HAP-1 (cell line): ENCODE results near the gene YIPF2.
"Not testable (repeated sequence)": the region's sequence is repeated elsewhere in the genome, so short reads cannot be mapped to it uniquely, and the experiment has no call there.

Source experiments
- DNase-seq, 2 experiments: peaks; one replicate each; pipeline ENCODE4 v3.0.0-alpha.2; 2016 to 2020; ENCODE audit warnings: low spot score in 2 of 2
- H3K27me3 ChIP-seq: fragments of 250-450 bp; sonication (Bioruptor Pico); 2 replicates; pipeline ENCODE4 v1.5.1; 2020; ENCODE audit warnings: low read depth, mild to moderate bottlenecking, moderate library complexity
- H3K36me3 ChIP-seq: fragments of 250-450 bp; sonication (Bioruptor Pico); replicated peaks from 2 replicates; pipeline ENCODE4 v1.5.1; 2020; ENCODE audit warnings: mild to moderate bottlenecking
- H3K4me1 ChIP-seq: fragments of 250-450 bp; sonication (Bioruptor Pico); 2 replicates; pipeline ENCODE4 v1.5.1; 2020; ENCODE audit warnings: mild to moderate bottlenecking
- H3K4me3 ChIP-seq: fragments of 250-450 bp; sonication (Bioruptor Pico); 2 replicates; pipeline ENCODE4 v1.5.1; 2020; ENCODE audit warnings: mild to moderate bottlenecking, moderate library complexity
- H3K9me3 ChIP-seq: fragments of 250-450 bp; sonication (Bioruptor Pico); 2 replicates; pipeline ENCODE4 v1.5.1; 2020; ENCODE audit warnings: mild to moderate bottlenecking, moderate library complexity
- in situ Hi-C: fragments of 300-500 bp; cut with MboI; formaldehyde crosslinking; loops from 3 replicates; pipeline ENCODE4 v1.14.3; 2020; ENCODE audit warnings: low sequenced_read_pairs, inconsistent platforms, mixed read lengths

YIPF2 gene

DNA sequence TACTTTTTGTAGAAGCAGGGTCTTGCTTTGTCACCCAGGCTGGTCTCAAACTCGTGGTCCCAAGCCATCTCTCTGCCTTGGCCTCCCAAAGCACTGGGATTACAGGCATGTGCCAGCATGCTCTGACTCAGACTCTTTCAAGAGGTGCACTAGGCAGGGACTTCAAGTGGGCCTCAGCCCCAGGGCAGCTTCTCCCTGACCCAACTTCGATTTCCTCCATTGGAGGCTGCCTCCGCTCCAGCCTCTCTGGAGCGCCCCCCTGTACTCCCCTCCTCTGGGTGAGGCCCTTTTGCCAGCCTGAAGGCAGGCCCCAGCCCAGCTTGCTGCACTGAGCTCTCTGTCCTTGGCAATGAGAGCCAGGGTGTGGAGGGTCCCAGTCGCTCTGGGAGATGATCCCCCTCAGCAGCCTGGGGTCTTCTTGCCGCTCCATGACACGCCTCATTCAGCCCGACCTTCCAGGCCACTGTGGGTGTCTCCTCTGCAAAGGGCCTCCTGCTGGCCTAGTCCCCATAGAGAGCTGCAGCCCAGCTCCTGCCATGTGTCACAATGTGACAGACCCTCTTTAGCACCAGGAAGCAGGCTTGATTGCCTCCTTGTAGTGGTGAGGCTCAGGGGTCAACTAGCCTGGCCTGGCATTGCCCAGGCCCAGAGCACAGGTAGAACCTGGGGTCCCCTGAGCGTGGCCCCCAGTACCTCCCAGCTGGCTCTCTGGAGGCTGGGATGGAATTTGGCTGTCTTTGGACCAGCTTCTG, 40.6 kb downstream of the YIPF2 start:
- DNase-seq: peak in 1 of 2 experiments; percentile 39
- H3K4me1 ChIP-seq: peaks cover 38% of the 10 kb centered on the region
- no peak overlapping the region for H3K4me3 ChIP-seq
- no peaks in the 10 kb centered on the region for H3K9me3 ChIP-seq
- H3K36me3 ChIP-seq: no peaks in the 10 kb centered on the region
- in situ Hi-C loops: no loop called here
- no peaks in the 10 kb centered on the region for H3K27me3 ChIP-seq

DNA sequence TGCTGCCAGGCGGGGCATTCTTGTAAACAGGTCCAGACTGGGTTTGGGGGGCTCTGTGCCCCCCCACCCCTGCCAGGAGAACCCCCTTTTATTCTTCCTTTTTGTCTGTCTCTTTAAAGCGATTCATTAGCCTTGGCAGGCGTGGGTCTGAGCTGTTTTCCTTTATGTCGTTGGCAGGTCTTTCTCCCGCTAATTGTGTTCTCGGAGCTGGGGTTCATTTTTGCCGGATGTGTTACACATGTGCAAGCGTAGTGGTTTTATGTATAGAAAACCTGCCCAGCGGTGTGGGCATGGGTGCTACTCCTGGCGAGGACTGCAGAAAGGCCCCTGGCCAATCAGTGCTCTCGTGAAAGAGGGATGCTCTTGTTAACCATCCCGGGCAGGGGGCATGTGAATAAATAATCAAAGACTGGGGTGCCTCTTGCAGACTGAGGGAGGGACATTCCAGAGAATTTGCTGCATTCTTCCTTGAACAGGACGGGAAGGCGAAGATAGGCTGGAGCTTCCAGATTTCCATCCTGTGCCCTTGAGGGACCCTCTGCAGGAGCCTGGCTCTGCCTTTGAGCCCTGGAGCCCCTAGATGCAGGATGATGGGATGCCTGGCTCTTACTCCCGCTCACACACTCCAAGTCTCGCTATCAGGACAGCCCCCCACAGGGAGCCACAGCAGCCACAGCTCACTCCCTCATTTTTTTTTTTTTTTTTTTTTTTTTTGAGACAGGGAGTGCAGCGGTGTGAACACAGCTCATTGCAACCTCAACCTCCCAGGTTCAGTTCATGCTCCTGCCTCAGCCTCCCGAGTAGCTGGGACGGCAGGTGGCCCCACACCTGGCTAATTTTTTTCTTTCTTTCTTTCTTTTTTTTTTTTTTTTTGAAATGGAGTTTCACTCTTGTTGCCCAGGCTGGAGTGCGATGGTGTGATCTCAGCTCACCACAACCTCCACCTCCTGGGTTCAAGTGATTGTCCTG, 43.0 kb downstream of the YIPF2 start:
- H3K9me3 ChIP-seq: no peaks in the 10 kb centered on the region
- in situ Hi-C loops: no loop called here
- DNase-seq: no peak
- peaks cover 21% of the 10 kb centered on the region for H3K4me1 ChIP-seq
- no peaks in the 10 kb centered on the region for H3K27me3 ChIP-seq
- H3K4me3 ChIP-seq: no peak overlapping the region
- H3K36me3 ChIP-seq: no peaks in the 10 kb centered on the region

DNA sequence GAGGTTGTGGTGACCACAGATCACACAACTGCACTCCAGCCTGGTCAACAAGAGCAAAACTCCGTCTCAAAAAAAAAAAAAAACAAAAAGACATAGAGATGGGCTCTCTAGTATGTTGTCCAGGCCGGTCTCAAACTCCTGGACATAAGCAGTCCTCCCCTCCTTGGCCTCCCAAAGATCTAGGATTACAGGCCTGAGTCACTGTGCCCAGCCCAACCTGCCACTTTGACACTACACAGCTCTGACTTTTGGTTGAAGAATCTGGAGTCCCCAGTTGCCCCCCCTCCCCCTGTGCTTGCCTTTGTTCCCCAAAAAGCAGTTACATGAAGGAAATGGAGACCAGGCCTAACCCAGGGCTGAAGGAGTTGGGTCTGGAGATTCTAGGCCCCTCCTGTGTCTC, 44.2 kb downstream of the YIPF2 start:
- H3K27me3 ChIP-seq: no peaks in the 10 kb centered on the region
- peaks cover 22% of the 10 kb centered on the region for H3K4me1 ChIP-seq
- DNase-seq: no peak
- in situ Hi-C loops: no loop called here
- peaks cover 7% of the 10 kb centered on the region for H3K36me3 ChIP-seq
- no peaks in the 10 kb centered on the region for H3K9me3 ChIP-seq
- H3K4me3 ChIP-seq: no peak overlapping the region

DNA sequence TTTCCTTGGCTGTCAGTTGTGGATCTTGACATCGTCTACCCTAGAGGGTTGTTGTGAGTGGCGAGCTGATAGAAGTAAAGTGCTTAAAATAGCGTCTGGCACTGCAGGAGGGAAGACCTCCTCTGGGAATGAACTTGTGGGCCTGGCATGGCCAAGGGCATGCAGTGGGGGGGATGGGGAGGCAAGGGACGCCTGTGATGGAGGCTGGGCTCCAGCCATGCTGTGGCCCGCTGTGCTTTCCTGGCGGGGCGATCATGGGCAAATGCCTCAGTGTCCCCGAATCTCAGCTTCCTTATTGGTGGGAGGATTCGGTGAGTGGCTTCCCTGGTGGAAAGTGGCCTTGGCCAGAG, 46.4 kb downstream of the YIPF2 start:
- in situ Hi-C loops: no loop called here
- peaks cover 11% of the 10 kb centered on the region for H3K36me3 ChIP-seq
- DNase-seq: no peak
- no peak overlapping the region for H3K4me3 ChIP-seq
- H3K9me3 ChIP-seq: no peaks in the 10 kb centered on the region
- no peaks in the 10 kb centered on the region for H3K27me3 ChIP-seq
- peaks cover 7% of the 10 kb centered on the region for H3K4me1 ChIP-seq

DNA sequence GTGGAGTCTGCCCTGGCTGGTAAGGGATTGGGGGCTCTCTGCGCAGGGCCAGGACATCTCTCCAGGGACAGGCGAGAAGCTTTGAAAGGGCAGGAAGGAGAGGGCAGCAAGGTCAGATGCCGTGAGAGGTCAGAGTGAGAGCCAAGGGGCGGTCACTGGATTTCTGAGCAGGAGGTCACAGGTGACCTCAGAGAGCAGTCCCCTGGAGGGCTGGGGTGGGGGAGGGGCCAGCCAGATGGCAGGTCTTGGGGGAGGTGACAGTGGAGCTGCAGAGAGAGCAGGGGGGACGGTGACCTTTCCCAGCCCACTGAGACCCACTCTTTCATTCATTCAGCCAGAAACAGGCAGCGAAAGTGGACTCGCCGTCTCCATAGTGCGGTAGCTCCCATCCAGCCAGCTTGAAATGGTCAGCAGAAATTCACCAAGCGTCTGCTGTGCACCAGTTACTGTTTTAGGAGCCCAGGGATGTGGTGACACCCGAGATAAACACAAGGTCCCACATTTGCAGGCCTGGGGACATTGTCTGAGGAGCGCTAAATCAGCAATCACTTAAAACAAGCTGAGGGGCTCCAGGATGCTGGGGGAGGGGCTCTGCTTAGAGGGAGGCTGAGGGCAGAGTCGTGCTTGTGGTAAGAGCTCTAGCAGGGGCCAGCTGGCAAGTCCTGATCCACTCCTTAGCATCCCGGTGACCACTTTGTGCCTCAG, 46.9 kb downstream of the YIPF2 start:
- DNase-seq: no peak
- H3K9me3 ChIP-seq: no peaks in the 10 kb centered on the region
- no peaks in the 10 kb centered on the region for H3K27me3 ChIP-seq
- no peak overlapping the region for H3K4me3 ChIP-seq
- H3K4me1 ChIP-seq: peaks cover 5% of the 10 kb centered on the region
- in situ Hi-C loops: no loop called here
- peaks cover 11% of the 10 kb centered on the region for H3K36me3 ChIP-seq

DNA sequence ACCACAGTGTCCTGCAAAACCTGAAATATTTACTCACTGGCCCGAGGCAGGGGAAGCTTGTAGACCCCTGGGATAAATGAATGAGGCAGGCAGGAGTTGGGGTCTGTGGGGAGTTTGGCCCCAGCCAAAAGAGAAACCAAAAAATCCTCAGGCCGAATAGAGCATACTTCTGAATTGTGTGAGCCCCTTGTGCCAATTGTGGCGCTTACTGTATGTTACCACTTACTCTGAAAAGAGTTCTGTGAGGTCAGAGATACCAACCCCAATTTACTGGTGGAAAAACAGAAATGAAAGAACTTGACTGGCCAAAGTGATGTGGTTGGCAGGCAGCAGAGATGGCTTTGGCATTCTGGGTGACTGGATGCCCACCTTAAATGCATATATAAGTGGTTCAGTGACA, 50.2 kb downstream of the YIPF2 start:
- Histone ChIP-seq H3K36me3 (peaks cover 17% of the 10 kb centered on the region), H3K4me3 (no peak overlapping the region), H3K9me3 (no peaks in the 10 kb centered on the region), H3K27me3 (no peaks in the 10 kb centered on the region), H3K4me1 (peaks cover 8% of the 10 kb centered on the region)
- DNase-seq: no peak
- in situ Hi-C loops: no loop called here

DNA sequence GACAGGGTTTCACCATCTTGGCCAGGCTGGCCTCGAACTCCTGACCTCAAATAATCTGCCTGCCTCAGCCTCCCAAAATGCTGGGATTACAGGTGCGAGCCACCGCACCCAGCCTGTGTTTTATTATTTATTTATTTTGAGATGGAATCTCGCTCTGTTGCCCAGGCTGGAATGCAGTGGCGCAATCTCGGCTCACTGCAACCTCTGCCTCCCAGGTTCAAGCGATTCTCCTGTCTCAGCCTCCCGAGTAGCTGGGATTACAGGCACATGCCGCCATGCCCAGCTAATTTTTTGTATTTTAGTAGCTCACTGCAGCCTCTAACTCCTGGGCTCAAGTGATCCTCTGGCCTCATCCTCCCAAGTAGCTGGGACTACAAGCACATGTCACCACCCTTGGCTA, 50.8 kb downstream of the YIPF2 start:
- H3K27me3 ChIP-seq, H3K4me3 ChIP-seq, H3K9me3 ChIP-seq, DNase-seq, in situ Hi-C loops: not testable (repeated sequence)
- H3K4me1 ChIP-seq: peaks cover 12% of the 10 kb centered on the region
- H3K36me3 ChIP-seq: peaks cover 17% of the 10 kb centered on the region

DNA sequence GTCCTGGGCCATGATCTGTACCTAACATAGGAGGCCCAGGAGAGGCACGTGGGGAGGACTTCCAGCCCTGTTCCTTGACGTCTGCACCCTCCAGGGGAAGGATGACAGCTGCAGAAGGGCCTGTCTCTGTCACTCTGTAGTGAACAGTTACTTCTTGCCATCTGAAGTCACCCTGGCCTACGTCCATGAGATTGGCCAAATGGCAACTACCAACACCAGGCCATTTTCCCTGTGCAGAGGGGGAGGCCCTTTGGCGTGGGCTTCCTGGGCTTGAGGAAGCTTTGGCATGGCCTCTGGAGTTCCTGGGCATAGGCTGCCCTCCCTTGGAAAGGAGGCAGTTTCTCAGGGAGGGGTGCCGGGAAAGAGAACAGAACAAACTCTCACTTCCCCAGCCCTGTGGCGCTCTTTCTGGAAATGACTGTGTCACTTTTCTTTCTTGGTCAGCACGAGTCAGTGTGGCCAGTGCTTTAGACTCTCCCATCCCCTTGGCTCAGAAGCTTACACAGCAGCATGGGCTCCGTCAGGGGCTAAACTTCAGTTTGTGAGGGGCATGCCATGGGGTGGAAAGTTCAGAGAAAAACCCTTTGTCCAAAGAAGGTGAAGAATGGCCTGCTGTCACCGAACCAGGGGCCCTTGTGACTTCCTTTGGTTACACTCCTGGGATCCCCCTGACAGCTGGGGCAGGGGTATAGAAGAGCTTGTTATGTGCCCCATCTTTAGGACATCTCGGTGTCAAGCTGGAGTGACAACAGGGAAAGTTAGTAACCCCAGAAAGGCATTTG, 51.8 kb downstream of the YIPF2 start:
- H3K27me3 ChIP-seq: no peaks in the 10 kb centered on the region
- H3K36me3 ChIP-seq: peaks cover 17% of the 10 kb centered on the region
- peaks cover 12% of the 10 kb centered on the region for H3K4me1 ChIP-seq
- no peaks in the 10 kb centered on the region for H3K9me3 ChIP-seq
- in situ Hi-C loops: no loop called here
- DNase-seq: no peak
- no peak overlapping the region for H3K4me3 ChIP-seq

DNA sequence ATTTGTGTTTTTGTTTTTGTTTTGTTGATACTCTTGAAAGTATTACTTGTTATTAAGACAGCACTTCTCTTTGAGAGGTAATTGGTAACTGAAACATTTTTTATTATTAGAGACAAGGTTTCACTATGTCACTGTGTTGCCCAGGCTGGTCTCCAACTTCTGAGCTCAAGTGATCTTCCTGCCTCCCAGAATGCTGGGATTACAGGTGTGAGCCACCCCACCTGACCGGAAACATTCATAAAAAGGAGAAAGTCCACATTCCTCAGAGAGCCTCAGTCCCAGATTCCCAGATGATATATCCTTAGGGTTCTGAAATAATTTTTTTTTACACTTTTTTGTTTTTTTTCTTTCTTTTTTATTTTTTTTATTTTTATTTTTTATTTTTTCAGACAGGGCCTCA, 54.4 kb downstream of the YIPF2 start:
- in situ Hi-C loops: no loop called here
- peaks cover 8% of the 10 kb centered on the region for H3K4me1 ChIP-seq
- no peak for DNase-seq
- H3K9me3 ChIP-seq: no peaks in the 10 kb centered on the region
- peaks cover 7% of the 10 kb centered on the region for H3K36me3 ChIP-seq
- H3K27me3 ChIP-seq: no peaks in the 10 kb centered on the region
- H3K4me3 ChIP-seq: no peak overlapping the region

DNA sequence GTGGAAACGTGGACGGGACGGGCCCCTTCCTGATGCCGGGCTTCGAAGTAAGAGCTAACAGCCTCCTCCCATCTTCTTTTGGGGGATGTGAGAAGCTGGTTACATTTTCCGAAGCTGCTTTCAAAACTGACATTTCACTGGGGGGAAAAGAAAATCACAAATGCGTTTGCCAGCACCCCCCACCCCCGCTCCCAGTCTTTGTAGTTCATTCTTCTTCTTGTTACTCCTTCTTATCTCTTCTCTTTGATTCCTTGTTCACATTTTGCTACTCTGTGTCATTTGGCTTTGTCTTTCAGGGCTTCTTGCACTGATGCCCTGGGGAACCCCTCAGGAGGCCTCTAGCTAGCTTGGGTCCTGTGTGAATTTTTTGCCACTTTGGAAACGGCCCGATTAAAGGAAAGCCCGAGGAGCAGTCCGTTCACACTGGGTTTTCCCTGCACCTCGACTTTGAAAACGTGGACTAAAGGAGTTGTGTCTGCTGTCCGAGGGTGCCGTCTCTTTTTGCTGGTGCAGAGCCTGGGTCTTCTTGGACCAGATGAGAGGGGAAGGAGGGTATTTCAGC, 55.8 kb downstream of the YIPF2 start:
- Histone ChIP-seq H3K9me3 (no peaks in the 10 kb centered on the region), H3K4me1 (peaks cover 7% of the 10 kb centered on the region), H3K36me3 (peaks cover 6% of the 10 kb centered on the region), H3K27me3 (no peaks in the 10 kb centered on the region), H3K4me3 (peak overlapping the region; percentile 65)
- in situ Hi-C loops: no loop called here
- DNase-seq: no peak
